PC-3 (cell line): ENCODE measurements around the gene TMEM86A.

Experiments
- EZH2phosphoT487 ChIP-seq: fragments of 300-600 bp; sonication (generic); IDR thresholded peaks from 2 replicates; pipeline ENCODE4 v1.6.1; 2018; ENCODE audit warnings: mild to moderate bottlenecking, antibody characterized with exemption, low read length, borderline replicate concordance
- TF ChIP-seq, protein P1 (sequence below): fragments of 300-600 bp; sonication (generic); conservative IDR thresholded peaks from 2 replicates; pipeline ENCODE4 v1.5.1; 2017; ENCODE audit warnings: antibody characterized with exemption, low read depth, mild to moderate bottlenecking, low read length

DNA sequence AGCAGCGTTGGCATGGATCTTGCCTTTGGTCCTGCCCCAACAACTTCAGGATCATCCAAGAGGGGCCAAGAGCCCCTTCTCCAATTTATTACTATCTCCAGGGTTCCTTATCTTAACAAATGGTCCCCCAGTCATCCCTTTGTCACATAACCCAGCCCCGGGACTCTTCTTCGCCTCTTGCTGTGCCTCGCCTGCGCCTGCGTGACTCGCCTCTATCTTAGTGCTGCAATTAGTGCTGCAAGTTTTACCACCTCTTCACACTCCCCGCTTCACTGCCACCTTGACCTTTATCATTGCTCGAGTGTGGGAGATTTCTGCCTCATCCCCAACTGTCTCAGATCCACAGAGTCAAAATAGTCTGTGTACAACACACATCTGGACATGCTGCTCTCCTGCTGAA lies 31.4 kb downstream of the TMEM86A start:
- TF ChIP-seq, protein P1, sequence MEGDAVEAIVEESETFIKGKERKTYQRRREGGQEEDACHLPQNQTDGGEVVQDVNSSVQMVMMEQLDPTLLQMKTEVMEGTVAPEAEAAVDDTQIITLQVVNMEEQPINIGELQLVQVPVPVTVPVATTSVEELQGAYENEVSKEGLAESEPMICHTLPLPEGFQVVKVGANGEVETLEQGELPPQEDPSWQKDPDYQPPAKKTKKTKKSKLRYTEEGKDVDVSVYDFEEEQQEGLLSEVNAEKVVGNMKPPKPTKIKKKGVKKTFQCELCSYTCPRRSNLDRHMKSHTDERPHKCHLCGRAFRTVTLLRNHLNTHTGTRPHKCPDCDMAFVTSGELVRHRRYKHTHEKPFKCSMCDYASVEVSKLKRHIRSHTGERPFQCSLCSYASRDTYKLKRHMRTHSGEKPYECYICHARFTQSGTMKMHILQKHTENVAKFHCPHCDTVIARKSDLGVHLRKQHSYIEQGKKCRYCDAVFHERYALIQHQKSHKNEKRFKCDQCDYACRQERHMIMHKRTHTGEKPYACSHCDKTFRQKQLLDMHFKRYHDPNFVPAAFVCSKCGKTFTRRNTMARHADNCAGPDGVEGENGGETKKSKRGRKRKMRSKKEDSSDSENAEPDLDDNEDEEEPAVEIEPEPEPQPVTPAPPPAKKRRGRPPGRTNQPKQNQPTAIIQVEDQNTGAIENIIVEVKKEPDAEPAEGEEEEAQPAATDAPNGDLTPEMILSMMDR: no peak
- TF ChIP-seq EZH2phosphoT487: no peak
